Measurements from ENCODE around the gene LXN.

GRCh38 chr3:158666416-158666815, 6.0 kb downstream of the LXN start:
- TF ChIP-seq, protein P1, sequence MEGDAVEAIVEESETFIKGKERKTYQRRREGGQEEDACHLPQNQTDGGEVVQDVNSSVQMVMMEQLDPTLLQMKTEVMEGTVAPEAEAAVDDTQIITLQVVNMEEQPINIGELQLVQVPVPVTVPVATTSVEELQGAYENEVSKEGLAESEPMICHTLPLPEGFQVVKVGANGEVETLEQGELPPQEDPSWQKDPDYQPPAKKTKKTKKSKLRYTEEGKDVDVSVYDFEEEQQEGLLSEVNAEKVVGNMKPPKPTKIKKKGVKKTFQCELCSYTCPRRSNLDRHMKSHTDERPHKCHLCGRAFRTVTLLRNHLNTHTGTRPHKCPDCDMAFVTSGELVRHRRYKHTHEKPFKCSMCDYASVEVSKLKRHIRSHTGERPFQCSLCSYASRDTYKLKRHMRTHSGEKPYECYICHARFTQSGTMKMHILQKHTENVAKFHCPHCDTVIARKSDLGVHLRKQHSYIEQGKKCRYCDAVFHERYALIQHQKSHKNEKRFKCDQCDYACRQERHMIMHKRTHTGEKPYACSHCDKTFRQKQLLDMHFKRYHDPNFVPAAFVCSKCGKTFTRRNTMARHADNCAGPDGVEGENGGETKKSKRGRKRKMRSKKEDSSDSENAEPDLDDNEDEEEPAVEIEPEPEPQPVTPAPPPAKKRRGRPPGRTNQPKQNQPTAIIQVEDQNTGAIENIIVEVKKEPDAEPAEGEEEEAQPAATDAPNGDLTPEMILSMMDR (IDR thresholded peaks at IDR 0.05), result no peak
- TF ChIP-seq POLR2A (IDR thresholded peaks at IDR 0.05), result no peak
